Right lobe of liver (tissue), 6 donors: ENCODE results near the gene CREB3L2. TPM values are rescaled to one million over a fixed set of nuclear protein-coding genes. Genes with fewer than 3 reads are reported as not detected.

Source experiments
- ATAC-seq, 4 donors: fragments of 200-7000 bp; cut with Tn5 transposase; one replicate each; pipeline ENCODE4 v1.9.1; 2020; ENCODE audit warnings: mild to moderate bottlenecking in 4 of 4, moderate library complexity in 4 of 4
- DNase-seq, 3 donors: peaks; one replicate each; pipeline ENCODE4 v3.0.0-alpha.2; 2020
- H3K27ac ChIP-seq, 3 donors: fragments of 200-600 bp; one replicate each; pipeline ENCODE4 v1.8.0; 2022
- H3K27me3 ChIP-seq, 2 donors: fragments of 200-600 bp; one replicate each; pipeline ENCODE4 v1.8.0; 2022
- H3K36me3 ChIP-seq, 4 donors: fragments of 200-600 bp; sonication (generic) in 1 of 4; one replicate each; pipeline versions ENCODE4 v1.5.1 to v1.8.0; 2017 to 2022; ENCODE audit warnings: control low read depth in 1 of 4
- H3K4me1 ChIP-seq, 4 donors: fragments of 200-600 bp; sonication (generic) in 1 of 4; one replicate each; pipeline versions ENCODE4 v1.5.1 to v1.8.0; 2017 to 2022; ENCODE audit warnings: control low read depth in 1 of 4
- H3K4me3 ChIP-seq, 3 donors: fragments of 200-600 bp; one replicate each; pipeline ENCODE4 v1.8.0; 2022
- H3K9me3 ChIP-seq, 4 donors: fragments of 200-600 bp; sonication (generic) in 1 of 4; one replicate each; pipeline versions ENCODE4 v1.5.1 to v1.8.0; 2017 to 2022; ENCODE audit warnings: control low read depth in 1 of 4
- CTCF ChIP-seq, 4 donors: fragments of 200-600 bp in 3 of 4; fragments of 450-650 bp in 1 of 4; IDR thresholded peaks; one replicate each; pipeline versions ENCODE4 v1.5.1 to v1.8.0; 2016 to 2022; ENCODE audit warnings: antibody characterized with exemption in 4 of 4, mild to moderate bottlenecking in 2 of 4
- POLR2A ChIP-seq: fragments of 450-650 bp; IDR thresholded peaks from one replicate; pipeline ENCODE4 v1.6.1; 2017; ENCODE audit warnings: antibody characterized with exemption, mild to moderate bottlenecking
- WGBS: methylation state at CpG from one replicate; pipeline ENCODE4 v1.1.6; 2018; ENCODE audit warnings: low coverage, low lambda C conversion rate; ENCODE audit not compliant: insufficient coverage; ENCODE audit errors: missing lambda C conversion rate; 5-methylcytosine and 5-hydroxymethylcytosine counted together
- intact Hi-C, 2 donors: fragments of 100-400 bp; cut with DNase I; formaldehyde crosslinking; loops; one replicate each; pipeline versions ENCODE4 v1.11.2 to v1.14.1; 2022
- total RNA-seq, 6 experiments: library from RNA; depleted of rRNA in 2 of 6; stranded (reverse); fragments of >200 nt in 2 of 6; fragmentation: NEBNext Ultra II Directional in 3 of 6; extraction: Animal tissue kit (Norgen Biotek cat#: 25700) in 3 of 6; gene quantifications; one replicate each; pipeline versions ENCODE4 v1.1.0 to v1.2.4, GENCODE V29; 2016 to 2023
- donor health status: DM: no; HTN: yes; CAD: no.
- donor health status: DM: no; HTN: no; CAD: no.
- donor health status: DM: no; HTN: no; CAD: no.
- donor health status: DM: no; HTN: yes; CAD: no.
- donor health status: DM: no; HTN: yes; CAD: no.

The CREB3L2 gene
- total RNA-seq, 6 experiments from 2014 or later, result 11.5 to 29.9 (median 18.2) TPM

GRCh38 chr7:137870684-137871083, 131.2 kb downstream of the CREB3L2 start:
- DNase-seq (no peak), ATAC-seq (no peak)
- H3K4me1 ChIP-seq, result no peaks in the 10 kb centered on the region
- H3K27me3 ChIP-seq, result no peaks in the 10 kb centered on the region
- peaks cover 0 to 6% (median 2%) of the 10 kb centered on the region in 4 donors for H3K36me3 ChIP-seq
- no peak overlapping the region for H3K27ac ChIP-seq
- no peak for TF ChIP-seq CTCF (IDR thresholded peaks at IDR 0.05)
- no peak for TF ChIP-seq POLR2A
- H3K9me3 ChIP-seq, result peaks cover 0 to 5% (median 0%) of the 10 kb centered on the region in 4 donors
- H3K4me3 ChIP-seq, result no peak overlapping the region
- intact Hi-C loops, result no loop called here

GRCh38 chr7:137870078-137870477, 131.8 kb downstream of the CREB3L2 start:
- WGBS, result 90% methylated on average over 1 of the region's 1 CpG
- no peaks in the 10 kb centered on the region for H3K27me3 ChIP-seq
- no peak for ATAC-seq

GRCh38 chr7:137869260-137869659, 132.6 kb downstream of the CREB3L2 start:
- 89% methylated on average over 3 of the region's 3 CpGs for WGBS
- H3K4me1 ChIP-seq, result no peaks in the 10 kb centered on the region
- no peak for ATAC-seq

More at GRCh38 chr7:137870078-137870477, 131.8 kb downstream of the CREB3L2 start:
- DNase-seq, result no peak
- Histone ChIP-seq H3K4me3 (no peak overlapping the region), H3K4me1 (no peaks in the 10 kb centered on the region), H3K36me3 (peaks cover 0 to 4% (median under 1%) of the 10 kb centered on the region in 4 donors), H3K9me3 (peaks cover 0 to 5% (median 0%) of the 10 kb centered on the region in 4 donors), H3K27ac (no peak overlapping the region)
- intact Hi-C loops, result no loop called here
- no peak for TF ChIP-seq POLR2A
- no peak for TF ChIP-seq CTCF (IDR thresholded peaks at IDR 0.05)

GRCh38 chr7:137867289-137867688, 134.6 kb downstream of the CREB3L2 start:
- intact Hi-C loops, result no loop called here

More at GRCh38 chr7:137869260-137869659, 132.6 kb downstream of the CREB3L2 start:
- no peak for DNase-seq
- no peak for TF ChIP-seq POLR2A
- no peak for TF ChIP-seq CTCF (IDR thresholded peaks at IDR 0.05)
- H3K4me3 ChIP-seq, result no peak overlapping the region
- intact Hi-C loops, result no loop called here
- no peak overlapping the region for H3K27ac ChIP-seq
- H3K9me3 ChIP-seq, result peaks cover 0 to 5% (median 0%) of the 10 kb centered on the region in 4 donors
- H3K27me3 ChIP-seq, result no peaks in the 10 kb centered on the region
- peaks cover 0 to 4% (median 0%) of the 10 kb centered on the region in 4 donors for H3K36me3 ChIP-seq

More at GRCh38 chr7:137867289-137867688, 134.6 kb downstream of the CREB3L2 start:
- Histone ChIP-seq H3K27me3 (no peaks in the 10 kb centered on the region), H3K4me3 (no peak overlapping the region), H3K9me3 (peaks cover 0 to 5% (median 0%) of the 10 kb centered on the region in 4 donors), H3K27ac (no peak overlapping the region), H3K36me3 (peaks cover 0 to 2% (median 0%) of the 10 kb centered on the region in 4 donors), H3K4me1 (no peaks in the 10 kb centered on the region)
- 90% methylated on average over 3 of the region's 3 CpGs for WGBS
- TF ChIP-seq POLR2A (no peak), CTCF (IDR thresholded peaks at IDR 0.05) (no peak)
- no peak for ATAC-seq
- DNase-seq, result no peak
